HG03039 (cell line): ENCODE data around the gene JPH3.
"Not testable (repeated sequence)": the region's sequence is repeated elsewhere in the genome, so short reads cannot be mapped to it uniquely, and the experiment has no call there.

Experiments
- ATAC-seq: cut with Tn5 transposase; IDR thresholded peaks from one replicate; pipeline ENCODE4 v1.9.1; 2021; ENCODE audit warnings: mild to moderate bottlenecking, moderate library complexity; ENCODE audit not compliant: unreplicated experiment

JPH3 gene

GRCh38 chr16:87572959-87573358 lies 29.3 kb upstream of the JPH3 start:
- no peak for ATAC-seq

GRCh38 chr16:87575027-87575804 lies 27.1 kb upstream of the JPH3 start:
- ATAC-seq, result no peak

- ATAC-seq, result no peak
Measured at GRCh38 chr16:87576171-87576570, 26.1 kb upstream of the JPH3 start.

GRCh38 chr16:87578142-87578930 lies 24.0 kb upstream of the JPH3 start:
- not testable (repeated sequence) for ATAC-seq

- ATAC-seq, result no peak
Measured at GRCh38 chr16:87579691-87580090, 22.6 kb upstream of the JPH3 start.

GRCh38 chr16:87580855-87581261 lies 21.4 kb upstream of the JPH3 start:
- no peak for ATAC-seq

GRCh38 chr16:87581857-87582215 lies 20.5 kb upstream of the JPH3 start:
- ATAC-seq, result no peak

GRCh38 chr16:87582216-87582965 lies 19.9 kb upstream of the JPH3 start:
- ATAC-seq, result no peak

- no peak for ATAC-seq
Measured at GRCh38 chr16:87582966-87583325, 19.4 kb upstream of the JPH3 start.

- no peak for ATAC-seq
Measured at GRCh38 chr16:87583453-87584131, 18.7 kb upstream of the JPH3 start.

GRCh38 chr16:87584271-87584670 lies 18.0 kb upstream of the JPH3 start:
- ATAC-seq, result no peak

- ATAC-seq, result no peak
Measured at GRCh38 chr16:87584975-87585374, 17.3 kb upstream of the JPH3 start.

- ATAC-seq, result no peak
Measured at GRCh38 chr16:87585442-87586200, 16.7 kb upstream of the JPH3 start.

GRCh38 chr16:87586201-87586782 lies 16.0 kb upstream of the JPH3 start:
- no peak for ATAC-seq

GRCh38 chr16:87587636-87588035 lies 14.7 kb upstream of the JPH3 start:
- no peak for ATAC-seq

- ATAC-seq, result no peak
Measured at GRCh38 chr16:87592018-87592712, 10.1 kb upstream of the JPH3 start.

GRCh38 chr16:87593710-87594258 lies 8.5 kb upstream of the JPH3 start:
- ATAC-seq, result no peak

- no peak for ATAC-seq
Measured at GRCh38 chr16:87595712-87596111, 6.6 kb upstream of the JPH3 start.

GRCh38 chr16:87597324-87597830 lies 4.9 kb upstream of the JPH3 start:
- no peak for ATAC-seq
